ENCODE data around the gene PIGV.

Gene PIGV

GRCh38 chr1:26787706-26788514 lies at the start of gene PIGV:
Gene PIGV (plus strand): TSS chr1:26787950. CDS start chr1:26790816, 2,866 bp downstream.
- peak; percentile 81 to 93 for DNase-seq

DNA sequence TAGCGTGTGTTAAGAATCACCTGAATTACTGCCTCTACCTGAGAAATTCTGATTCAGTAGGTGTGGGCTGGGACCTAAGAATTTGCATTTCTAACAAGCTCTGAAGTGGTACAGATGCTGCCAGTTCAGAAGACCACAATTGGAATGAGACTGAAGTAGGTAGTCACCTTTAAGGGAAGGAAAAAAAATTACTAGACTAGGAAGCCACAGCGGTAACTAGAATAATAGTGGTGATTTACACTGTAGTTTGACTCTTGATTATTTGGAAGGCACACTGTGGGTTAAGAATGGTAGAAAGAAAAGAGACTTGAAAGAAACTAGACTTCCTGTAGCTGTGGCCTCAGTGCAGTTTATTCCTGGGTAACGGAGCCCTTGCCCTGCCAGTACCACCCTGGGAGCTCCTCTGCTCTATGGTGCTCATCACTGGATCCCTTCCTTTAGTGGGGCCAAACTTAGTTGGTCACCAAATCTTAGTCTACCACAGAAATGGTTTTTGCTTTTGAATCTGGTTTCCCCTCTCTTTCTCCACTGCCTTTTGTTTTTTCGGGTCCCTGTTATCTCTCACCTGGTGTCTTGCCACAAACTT lies 48.3 kb upstream of the PIGV start:
- no peak for DNase-seq

- no peak for DNase-seq
Measured at GRCh38 chr1:26740023-26740634, 47.6 kb upstream of the PIGV start.

DNA sequence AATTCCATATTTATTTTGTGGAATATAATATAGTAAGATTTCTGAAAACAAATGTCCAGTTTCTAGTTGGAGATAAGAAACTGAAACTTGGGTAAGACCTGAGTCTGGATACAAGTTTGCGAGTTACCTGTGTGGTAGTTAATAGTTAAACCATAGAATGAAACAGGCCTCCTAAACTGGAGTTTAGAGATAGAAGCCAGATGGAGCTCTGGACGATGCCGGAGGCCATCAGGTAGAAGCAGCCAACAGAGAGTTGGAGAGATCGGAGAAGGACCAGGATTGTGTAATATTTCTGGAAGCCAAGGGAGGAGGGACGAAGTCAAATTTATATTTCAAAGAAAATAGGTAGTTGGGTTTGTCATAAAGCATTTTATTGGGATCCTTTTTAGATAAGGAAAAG lies 46.8 kb upstream of the PIGV start:
- no peak for DNase-seq

GRCh38 chr1:26743426-26744059 lies 44.2 kb upstream of the PIGV start:
- DNase-seq: no peak

- no peak for DNase-seq
Measured at GRCh38 chr1:26744075-26744959, 43.4 kb upstream of the PIGV start.

DNA sequence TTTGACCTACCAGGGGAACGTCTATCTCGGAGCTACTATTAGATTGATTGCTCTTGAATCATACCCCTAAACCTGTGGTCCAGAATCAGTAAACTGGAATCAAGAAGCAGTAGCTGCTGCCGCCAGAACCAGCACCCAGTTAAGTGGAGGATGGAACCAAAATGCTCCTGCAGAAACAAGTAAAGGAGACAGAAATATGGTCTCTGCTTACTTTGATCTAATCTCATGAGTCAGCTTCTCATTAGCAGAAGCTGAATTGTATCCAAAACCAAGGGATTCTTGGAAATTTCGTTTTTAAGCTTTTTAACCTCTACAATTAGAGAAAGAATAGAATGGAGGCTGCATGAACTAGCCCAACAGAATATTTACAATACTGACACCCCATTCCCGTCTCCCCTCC lies 42.6 kb upstream of the PIGV start:
- no peak for DNase-seq

- DNase-seq: no peak
Measured at GRCh38 chr1:26747048-26747447, 40.7 kb upstream of the PIGV start.

DNA sequence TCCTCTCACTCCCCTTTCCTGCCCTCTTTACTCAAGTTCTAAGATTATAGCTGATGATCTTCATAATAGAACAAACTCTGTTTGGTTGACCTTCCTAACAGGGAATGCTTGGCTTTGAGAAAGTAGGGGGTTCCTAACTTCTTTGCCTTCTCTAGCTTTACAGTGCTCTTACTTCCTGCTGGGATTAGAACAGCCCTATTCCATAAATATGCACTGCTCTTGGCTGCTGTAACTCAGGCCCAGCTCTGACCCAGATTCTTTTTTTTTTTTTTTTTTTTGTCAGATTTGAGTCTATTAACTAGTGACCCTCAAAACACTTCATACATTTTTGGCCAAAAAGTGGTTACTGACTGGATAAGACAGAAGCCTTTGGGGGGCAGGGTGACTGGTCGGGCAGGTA lies 39.4 kb upstream of the PIGV start:
- no peak for DNase-seq

GRCh38 chr1:26749458-26749857 lies 38.3 kb upstream of the PIGV start:
- DNase-seq: no peak

- DNase-seq: no peak
Measured at GRCh38 chr1:26750428-26750827, 37.3 kb upstream of the PIGV start.

- DNase-seq: no peak
Measured at GRCh38 chr1:26752519-26752918, 35.2 kb upstream of the PIGV start.

- DNase-seq: no peak
Measured at GRCh38 chr1:26754086-26754874, 33.5 kb upstream of the PIGV start.

DNA sequence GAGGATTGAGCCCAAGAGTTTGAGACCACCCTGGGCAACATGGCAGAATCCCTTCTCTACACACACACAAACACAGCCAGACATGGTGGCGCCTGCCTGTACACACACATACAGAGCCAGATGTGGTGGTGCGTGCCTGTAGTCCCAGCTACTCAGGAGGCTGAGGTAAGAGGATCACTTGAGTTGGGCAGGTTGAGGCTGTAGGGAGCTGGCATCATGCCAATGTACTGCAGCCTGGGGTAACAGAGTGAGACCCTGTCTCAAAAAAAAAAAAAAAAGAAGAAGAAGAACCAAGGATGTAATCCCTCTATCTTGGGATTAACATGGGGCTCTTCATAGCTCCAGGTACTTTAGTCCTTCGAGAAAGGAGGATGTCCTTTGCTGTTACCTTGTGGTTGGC lies 29.4 kb upstream of the PIGV start:
- DNase-seq: no peak

DNA sequence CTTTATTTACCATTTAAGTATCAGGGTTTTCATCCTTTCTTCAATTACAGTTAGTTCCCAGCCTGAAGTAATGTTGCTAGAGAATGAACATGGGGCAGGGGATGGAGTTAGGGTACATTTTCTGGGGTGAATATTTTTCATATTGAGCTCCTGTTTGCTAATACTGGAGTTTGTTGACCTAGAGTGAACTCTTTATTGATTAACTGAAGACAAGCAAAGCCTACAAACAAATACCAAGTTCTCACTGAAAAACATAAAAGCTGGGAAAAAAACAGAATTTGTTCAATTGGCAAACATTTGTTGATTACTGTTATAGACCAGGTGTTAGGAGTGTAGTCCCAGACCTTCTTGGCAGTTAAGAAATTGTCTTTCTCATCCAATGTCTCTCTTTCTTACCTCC lies 28.2 kb upstream of the PIGV start:
- no peak for DNase-seq

GRCh38 chr1:26761217-26761616 lies 26.5 kb upstream of the PIGV start:
- DNase-seq: no peak

DNA sequence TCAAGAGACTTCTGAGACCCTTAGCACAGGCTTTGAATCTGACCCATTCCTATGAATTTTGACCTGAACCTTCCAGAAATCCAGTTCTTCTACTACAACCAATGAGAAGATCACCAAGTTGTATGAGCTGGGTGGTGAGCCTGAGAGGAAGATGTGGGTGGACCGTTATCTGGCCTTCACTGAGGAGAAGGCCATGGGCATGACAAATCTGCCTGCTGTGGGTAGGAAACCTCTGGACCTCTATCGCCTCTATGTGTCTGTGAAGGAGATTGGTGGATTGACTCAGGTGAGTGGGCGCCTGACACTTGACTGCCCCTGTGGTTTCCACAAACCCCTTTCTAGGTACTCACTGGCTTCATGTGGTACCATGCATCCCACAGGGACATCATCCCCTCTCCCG lies 20.0 kb upstream of the PIGV start:
- DNase-seq: no peak

- no peak for DNase-seq
Measured at GRCh38 chr1:26768755-26769154, 19.0 kb upstream of the PIGV start.

DNA sequence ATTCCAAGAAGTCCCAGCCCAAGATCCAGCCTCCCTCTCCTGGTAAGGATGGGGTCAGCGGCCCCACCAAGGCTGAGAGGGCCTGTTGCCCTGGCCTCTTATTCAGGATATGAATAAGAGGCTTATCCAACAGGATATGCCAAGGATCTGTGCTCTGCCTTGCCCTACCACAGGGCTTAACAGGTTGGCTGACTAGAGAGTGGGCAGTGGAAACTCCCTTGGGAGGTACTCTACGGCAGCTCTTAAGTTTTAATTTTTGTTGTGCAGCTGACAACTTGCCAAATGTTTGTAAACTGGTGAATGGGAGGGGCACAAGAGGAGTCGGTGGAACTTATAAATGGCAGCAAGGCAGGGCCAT lies 16.5 kb upstream of the PIGV start:
- DNase-seq: no peak

- DNase-seq: peak in 1 of 2 experiments; percentile 46
Measured at GRCh38 chr1:26771643-26772321, 16.0 kb upstream of the PIGV start.

DNA sequence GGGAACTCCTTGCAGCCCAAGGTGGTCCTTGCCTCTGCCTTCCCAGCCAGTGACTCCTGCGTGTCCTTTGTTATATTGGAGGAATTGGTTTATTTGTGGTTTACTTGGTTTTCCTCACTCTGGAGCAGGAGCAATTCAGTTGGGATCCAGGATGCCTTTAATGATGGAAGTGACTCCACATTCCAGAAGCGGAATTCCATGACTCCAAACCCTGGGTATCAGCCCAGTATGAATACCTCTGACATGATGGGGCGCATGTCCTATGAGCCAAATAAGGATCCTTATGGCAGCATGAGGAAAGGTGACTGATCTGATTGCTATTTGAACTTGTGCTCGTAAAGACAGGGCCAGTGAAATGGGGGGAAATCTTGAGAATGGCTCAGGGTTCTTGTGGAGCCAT lies 15.1 kb upstream of the PIGV start:
- DNase-seq: no peak

Data from NCI-H526 (cell line).